ENCODE data around the gene MAST4.

The MAST4 gene

GRCh38 chr5:66986534-66986933, 390.3 kb downstream of the MAST4 start:
- no peak for TF ChIP-seq CTCF (IDR thresholded peaks at IDR 0.05; ENCODE audit: borderline replicate concordance, control extremely low read depth, extremely low read depth, insufficient read depth, missing control alignments)
- DNase-seq (ENCODE audit: low spot score): no peak
- in situ Hi-C loops (cut with MboI; ENCODE audit: low sequenced_read_pairs, unreplicated experiment): loop anchor here (25.0 kb wide), 1 partner anchor 226 kb away; no protein-coding TSS in a partner anchor

DNA sequence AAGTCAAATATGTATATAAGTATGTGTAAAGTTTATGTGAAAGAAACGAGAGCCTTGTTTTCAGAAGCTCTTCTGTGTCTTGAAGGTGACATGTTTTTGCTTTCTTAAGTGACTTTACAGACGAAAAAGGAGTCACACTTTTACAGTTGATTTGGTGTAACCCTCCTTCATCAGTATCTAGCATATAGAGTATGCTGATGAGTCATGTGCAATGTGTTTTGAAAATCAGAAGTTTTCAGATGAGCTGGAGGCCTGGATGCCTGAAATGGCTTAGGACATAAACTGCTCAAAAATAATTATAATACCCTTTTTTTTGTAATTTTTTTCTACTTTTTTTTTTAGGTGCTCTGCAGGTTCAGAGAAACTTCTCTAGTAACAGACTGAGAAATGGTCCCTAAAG, 390.9 kb downstream of the MAST4 start:
- DNase-seq (ENCODE audit: low spot score): no peak
- no peak for TF ChIP-seq CTCF (IDR thresholded peaks at IDR 0.05; ENCODE audit: borderline replicate concordance, control extremely low read depth, extremely low read depth, insufficient read depth, missing control alignments)
- in situ Hi-C loops (cut with MboI; ENCODE audit: low sequenced_read_pairs, unreplicated experiment): loop anchor here (25.0 kb wide), 1 partner anchor 225 kb away; no protein-coding TSS in a partner anchor

- DNase-seq (ENCODE audit: low spot score): no peak
- in situ Hi-C loops (cut with MboI; ENCODE audit: low sequenced_read_pairs, unreplicated experiment): loop anchor here (25.0 kb wide), 1 partner anchor 225 kb away; no protein-coding TSS in a partner anchor
- no peak for TF ChIP-seq CTCF (IDR thresholded peaks at IDR 0.05; ENCODE audit: borderline replicate concordance, control extremely low read depth, extremely low read depth, insufficient read depth, missing control alignments)
Observed at GRCh38 chr5:66987540-66987939, 391.3 kb downstream of the MAST4 start.

GRCh38 chr5:66987949-66988838, 392.0 kb downstream of the MAST4 start:
- peak; percentile 26 for DNase-seq (ENCODE audit: low spot score)
- in situ Hi-C loops (cut with MboI; ENCODE audit: low sequenced_read_pairs, unreplicated experiment): loop anchor here (25.0 kb wide), 1 partner anchor 224 kb away; no protein-coding TSS in a partner anchor
- TF ChIP-seq CTCF (IDR thresholded peaks at IDR 0.05; ENCODE audit: borderline replicate concordance, control extremely low read depth, extremely low read depth, insufficient read depth, missing control alignments): peak; percentile 23

DNA sequence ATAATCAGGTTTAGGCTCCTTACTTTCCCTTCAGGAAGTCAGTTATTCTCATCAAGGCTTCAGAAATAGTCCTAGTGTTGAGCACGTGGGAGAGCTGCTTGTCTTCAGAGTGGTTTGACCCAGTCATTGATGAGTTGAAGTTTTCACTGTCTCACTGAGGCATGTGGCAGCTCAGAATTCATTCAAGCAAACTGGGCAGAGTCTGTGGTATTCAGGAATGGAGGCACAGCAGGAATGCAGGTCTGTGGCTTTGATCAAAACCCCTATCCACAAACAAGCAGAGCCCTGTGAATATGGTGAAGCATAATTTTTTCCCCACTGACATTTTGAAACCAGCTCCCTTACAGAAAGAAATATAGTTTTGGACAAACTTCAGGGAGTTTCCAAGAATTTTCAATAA, 393.1 kb downstream of the MAST4 start:
- DNase-seq (ENCODE audit: low spot score): no peak
- TF ChIP-seq CTCF (IDR thresholded peaks at IDR 0.05; ENCODE audit: borderline replicate concordance, control extremely low read depth, extremely low read depth, insufficient read depth, missing control alignments): no peak
- in situ Hi-C loops (cut with MboI; ENCODE audit: low sequenced_read_pairs, unreplicated experiment): loop anchor here (25.0 kb wide), 1 partner anchor 223 kb away; no protein-coding TSS in a partner anchor

GRCh38 chr5:66989781-66990180, 393.6 kb downstream of the MAST4 start:
- DNase-seq (ENCODE audit: low spot score): no peak
- in situ Hi-C loops (cut with MboI; ENCODE audit: low sequenced_read_pairs, unreplicated experiment): loop anchor here (25.0 kb wide), 1 partner anchor 223 kb away; no protein-coding TSS in a partner anchor
- TF ChIP-seq CTCF (IDR thresholded peaks at IDR 0.05; ENCODE audit: borderline replicate concordance, control extremely low read depth, extremely low read depth, insufficient read depth, missing control alignments): no peak

Measured in GM13976 (cell line).